ENCODE measurements around the gene CYB561A3.

The CYB561A3 gene

DNA sequence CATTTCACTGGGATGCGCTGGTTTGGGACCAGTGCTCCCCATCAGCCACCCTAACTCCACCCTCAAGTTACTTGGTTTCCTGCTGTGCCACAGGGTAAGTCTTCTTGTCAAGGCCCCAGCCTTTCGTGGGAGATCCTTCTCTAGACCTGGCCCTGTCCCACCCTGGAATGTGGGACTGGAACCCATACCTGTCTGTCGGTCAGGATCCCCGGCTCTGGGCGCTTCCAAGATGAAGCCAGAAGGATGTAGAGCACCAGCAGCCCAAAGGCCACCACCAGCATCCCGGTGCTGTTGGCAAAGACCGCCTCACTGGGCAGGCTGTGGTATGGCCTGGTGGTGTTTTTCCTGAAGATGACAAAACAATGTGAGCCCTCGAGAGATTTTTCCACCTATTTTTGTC, 10.9 kb downstream of the CYB561A3 start:
- TF ChIP-seq, protein P1, sequence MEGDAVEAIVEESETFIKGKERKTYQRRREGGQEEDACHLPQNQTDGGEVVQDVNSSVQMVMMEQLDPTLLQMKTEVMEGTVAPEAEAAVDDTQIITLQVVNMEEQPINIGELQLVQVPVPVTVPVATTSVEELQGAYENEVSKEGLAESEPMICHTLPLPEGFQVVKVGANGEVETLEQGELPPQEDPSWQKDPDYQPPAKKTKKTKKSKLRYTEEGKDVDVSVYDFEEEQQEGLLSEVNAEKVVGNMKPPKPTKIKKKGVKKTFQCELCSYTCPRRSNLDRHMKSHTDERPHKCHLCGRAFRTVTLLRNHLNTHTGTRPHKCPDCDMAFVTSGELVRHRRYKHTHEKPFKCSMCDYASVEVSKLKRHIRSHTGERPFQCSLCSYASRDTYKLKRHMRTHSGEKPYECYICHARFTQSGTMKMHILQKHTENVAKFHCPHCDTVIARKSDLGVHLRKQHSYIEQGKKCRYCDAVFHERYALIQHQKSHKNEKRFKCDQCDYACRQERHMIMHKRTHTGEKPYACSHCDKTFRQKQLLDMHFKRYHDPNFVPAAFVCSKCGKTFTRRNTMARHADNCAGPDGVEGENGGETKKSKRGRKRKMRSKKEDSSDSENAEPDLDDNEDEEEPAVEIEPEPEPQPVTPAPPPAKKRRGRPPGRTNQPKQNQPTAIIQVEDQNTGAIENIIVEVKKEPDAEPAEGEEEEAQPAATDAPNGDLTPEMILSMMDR (IDR thresholded peaks at IDR 0.05; ENCODE audit: insufficient read depth, low read depth, low read length, missing control alignments): no peak
- no peak for DNase-seq (ENCODE audit: low read depth)

DNA sequence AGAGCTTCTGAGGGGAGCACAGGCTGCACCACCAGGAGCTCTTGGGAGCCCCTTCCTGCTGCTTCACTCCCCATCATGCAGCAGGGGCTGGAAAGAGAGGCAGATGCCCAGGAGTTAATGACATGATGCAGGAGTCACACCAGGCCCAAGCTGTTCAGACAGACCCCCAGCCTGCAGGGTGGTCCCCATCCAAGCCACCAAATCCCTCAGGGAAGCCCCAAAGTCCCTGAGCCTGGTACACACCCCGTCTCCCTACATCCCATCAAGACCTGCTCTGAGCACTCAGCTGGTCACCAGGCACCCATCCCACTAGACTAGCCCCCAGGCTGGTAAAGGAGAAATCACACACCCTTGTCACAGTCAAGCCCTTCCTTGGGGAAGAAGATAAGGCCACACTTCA, 11.3 kb downstream of the CYB561A3 start:
- TF ChIP-seq, protein P1 (IDR thresholded peaks at IDR 0.05; ENCODE audit: insufficient read depth, low read depth, low read length, missing control alignments): no peak
- no peak for DNase-seq (ENCODE audit: low read depth)
- no peak overlapping the region for H3K4me3 ChIP-seq (ENCODE audit: low read length)

More for the DNA sequence above, 10.9 kb downstream of the CYB561A3 start:
- no peak overlapping the region for H3K4me3 ChIP-seq (ENCODE audit: low read length)

DNA sequence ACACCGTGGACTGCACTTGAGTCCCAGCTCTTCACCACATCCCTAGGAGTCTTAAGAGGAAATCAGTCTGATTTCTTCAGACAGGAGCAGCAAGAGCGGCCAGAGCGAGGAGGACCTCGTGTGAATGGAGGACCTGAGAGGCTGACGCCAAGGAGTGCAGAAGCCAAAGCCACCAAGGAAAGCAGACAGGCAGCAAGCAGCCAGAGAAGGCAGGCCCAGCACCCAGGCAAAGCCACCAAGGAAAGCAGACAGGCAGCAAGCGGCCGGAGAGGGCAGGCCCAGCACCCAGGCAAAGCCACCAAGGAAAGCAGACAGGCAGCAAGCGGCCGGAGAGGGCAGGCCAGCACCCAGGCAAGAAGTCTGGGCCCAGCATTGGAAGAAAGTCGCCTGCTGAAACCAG, 11.8 kb downstream of the CYB561A3 start:
- DNase-seq (ENCODE audit: low read depth): no peak
- TF ChIP-seq, protein P1 (IDR thresholded peaks at IDR 0.05; ENCODE audit: insufficient read depth, low read depth, low read length, missing control alignments): no peak
- H3K4me3 ChIP-seq (ENCODE audit: low read length): no peak overlapping the region

DNA sequence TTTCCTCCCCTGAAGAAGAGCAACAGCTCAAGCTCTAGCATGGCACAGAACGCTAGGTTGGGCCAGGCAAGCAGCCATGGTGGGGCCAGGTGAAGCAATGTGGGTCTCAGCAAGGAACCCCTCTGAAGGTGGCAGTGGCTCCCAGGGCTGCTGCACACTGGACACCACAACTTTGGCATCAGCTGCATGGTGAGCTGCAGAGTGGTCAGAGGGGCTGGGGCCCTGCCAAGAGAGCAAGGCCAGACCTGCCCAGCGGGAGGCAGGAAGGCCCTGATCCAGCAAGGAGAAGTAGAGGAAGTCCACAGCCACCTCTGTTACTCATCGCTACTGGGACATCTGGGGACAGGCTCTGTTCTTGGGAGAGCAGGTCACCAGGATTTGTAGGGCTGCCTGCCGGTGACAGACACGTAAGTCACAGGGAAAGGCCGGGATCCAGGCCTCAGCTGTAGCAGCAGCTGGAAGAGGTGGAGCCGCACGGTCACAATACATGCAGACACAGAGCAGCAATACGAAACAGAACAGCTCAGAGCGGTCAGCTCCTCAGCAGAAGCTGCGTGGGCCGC, 12.4 kb downstream of the CYB561A3 start:
- no peak overlapping the region for H3K4me3 ChIP-seq (ENCODE audit: low read length)
- DNase-seq (ENCODE audit: low read depth): no peak
- TF ChIP-seq, protein P1 (IDR thresholded peaks at IDR 0.05; ENCODE audit: insufficient read depth, low read depth, low read length, missing control alignments): no peak

DNA sequence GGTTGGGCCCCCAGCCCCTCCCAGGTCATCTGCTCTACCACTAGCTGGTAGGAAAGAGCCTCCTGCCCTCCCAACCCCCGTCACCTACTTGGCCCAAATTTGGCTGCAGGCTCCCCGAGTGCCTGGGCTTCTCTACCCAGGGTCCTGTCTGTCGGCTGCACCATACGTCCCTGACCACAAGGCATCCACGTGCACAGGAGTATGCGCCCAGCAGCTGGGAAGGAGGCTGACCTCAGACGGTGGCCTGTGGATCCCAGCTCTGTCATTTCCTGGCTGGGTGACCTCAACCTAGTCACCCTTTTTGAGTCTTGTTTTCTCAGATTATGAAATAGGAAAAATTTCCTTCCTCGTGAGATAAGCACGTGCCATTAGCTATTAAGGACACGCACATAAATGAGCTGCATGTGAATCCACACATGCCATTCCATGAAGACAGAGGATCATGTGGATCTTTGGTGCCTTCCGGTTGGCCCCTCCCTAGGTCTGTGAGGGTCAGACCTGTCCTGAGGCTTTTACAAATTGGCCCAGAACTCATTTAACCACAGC, 13.7 kb downstream of the CYB561A3 start:
- TF ChIP-seq, protein P1 (IDR thresholded peaks at IDR 0.05; ENCODE audit: insufficient read depth, low read depth, low read length, missing control alignments): no peak
- H3K4me3 ChIP-seq (ENCODE audit: low read length): no peak overlapping the region
- DNase-seq (ENCODE audit: low read depth): no peak

DNA sequence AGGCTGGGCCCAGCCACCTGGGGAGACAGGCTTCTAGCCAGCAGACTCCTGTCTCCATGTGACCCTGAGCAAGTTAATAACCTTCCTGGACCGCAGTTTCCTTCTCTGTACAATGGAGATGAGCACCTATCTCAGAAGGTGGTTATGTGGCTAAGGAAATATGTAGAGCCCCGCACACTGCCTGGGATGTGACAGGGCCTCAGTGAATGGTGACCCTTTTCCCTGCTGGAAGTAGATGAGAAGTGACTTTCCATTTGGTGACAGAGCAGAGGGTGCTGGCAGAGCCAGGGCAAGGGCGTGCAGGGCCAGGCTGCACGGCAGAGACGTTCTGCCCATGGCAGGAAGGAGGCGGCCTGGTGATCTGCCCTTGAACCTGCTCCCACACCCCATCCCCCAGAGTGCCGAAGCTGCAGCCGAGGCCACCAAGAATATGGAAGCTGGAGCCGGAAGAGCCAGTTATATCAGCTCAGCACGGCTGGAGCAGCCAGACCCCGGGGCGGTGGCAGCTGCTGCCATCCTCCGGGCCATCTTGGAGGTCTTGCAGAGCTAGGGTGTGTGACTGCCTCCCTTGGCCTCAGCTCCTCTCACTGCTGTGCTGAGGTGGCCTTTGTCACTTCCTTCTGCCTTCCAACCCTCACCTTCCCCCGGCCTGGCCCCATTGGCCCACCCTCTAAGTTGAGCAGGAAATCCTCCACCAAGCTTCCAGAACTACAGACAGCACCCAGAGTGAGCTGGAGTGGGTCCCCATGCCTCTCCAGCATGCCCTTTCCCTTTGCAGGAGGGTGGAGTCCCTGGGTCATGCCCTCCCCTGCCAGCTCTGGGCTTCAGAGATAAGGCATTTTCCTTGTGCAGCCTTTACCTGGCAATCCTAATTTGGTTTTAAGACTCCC, 15.5 kb downstream of the CYB561A3 start:
- no peak overlapping the region for H3K4me3 ChIP-seq (ENCODE audit: low read length)
- TF ChIP-seq, protein P1 (IDR thresholded peaks at IDR 0.05; ENCODE audit: insufficient read depth, low read depth, low read length, missing control alignments): no peak
- DNase-seq (ENCODE audit: low read depth): no peak

Data from epithelial cell of esophagus (primary cell).